Smooth muscle cell (in vitro differentiated cells): ENCODE data around the gene CDCP1. TPM values are rescaled to one million over a fixed set of nuclear protein-coding genes. Genes with fewer than 3 reads are reported as not detected.

Source experiments
- DNase-seq: peaks from one replicate; lab custom pipeline; 2025; ENCODE audit not compliant: unreplicated experiment; lab: John Stamatoyannopoulos, UW
- H2AFZ ChIP-seq: fragments of 200-600 bp; sonication (generic); 2 replicates; pipeline ENCODE4 v1.6.0; 2016; ENCODE audit warnings: antibody characterized with exemption, low read depth, mild to moderate bottlenecking
- H3F3A ChIP-seq: fragments of 200-600 bp; sonication (generic); 2 replicates; pipeline ENCODE4 v1.6.0; 2017; ENCODE audit warnings: antibody characterized with exemption, low read depth
- H3K27ac ChIP-seq: fragments of 200-600 bp; sonication (generic); 2 replicates; pipeline ENCODE4 v1.5.1; 2016; ENCODE audit warnings: low read depth, mild to moderate bottlenecking
- H3K27me3 ChIP-seq: fragments of 200-600 bp; sonication (generic); 2 replicates; pipeline ENCODE4 v1.6.1; 2016; ENCODE audit warnings: low read depth, mild to moderate bottlenecking
- H3K36me3 ChIP-seq: fragments of 200-600 bp; sonication (generic); 2 replicates; pipeline ENCODE4 v1.5.1; 2016; ENCODE audit warnings: low read depth
- H3K4me1 ChIP-seq: fragments of 200-600 bp; sonication (generic); 2 replicates; pipeline ENCODE4 v1.5.1; 2016; ENCODE audit warnings: low read depth
- H3K4me2 ChIP-seq: fragments of 200-600 bp; sonication (generic); 2 replicates; pipeline ENCODE4 v1.6.0; 2016; ENCODE audit warnings: mild to moderate bottlenecking
- H3K4me3 ChIP-seq: fragments of 200-600 bp; sonication (generic); 2 replicates; pipeline ENCODE4 v1.5.1; 2016; ENCODE audit warnings: mild to moderate bottlenecking
- H3K79me2 ChIP-seq: fragments of 200-600 bp; sonication (generic); 2 replicates; pipeline ENCODE4 v1.6.0; 2016; ENCODE audit warnings: low read depth, mild to moderate bottlenecking
- H3K9ac ChIP-seq: fragments of 200-600 bp; sonication (generic); 2 replicates; pipeline ENCODE4 v1.6.0; 2016; ENCODE audit warnings: low read depth
- H3K9me3 ChIP-seq: fragments of 200-600 bp; sonication (generic); replicated peaks from 2 replicates; pipeline ENCODE4 v1.5.1; 2016; ENCODE audit warnings: low read depth
- H4K20me1 ChIP-seq: fragments of 200-600 bp; sonication (generic); 2 replicates; pipeline ENCODE4 v1.6.0; 2016; ENCODE audit warnings: low read depth
- WGBS: methylation state at CpG from one replicate; pipeline ENCODE4 v1.1.7; 2016; ENCODE audit warnings: low lambda C conversion rate; 5-methylcytosine and 5-hydroxymethylcytosine counted together
- polyA plus RNA-seq: library from polyadenylated mRNA; unstranded; fragments of >200 nt; fragmentation: Nextera tagmentation; extraction: Ambion mirVana; gene quantifications from 2 replicates; pipeline ENCODE4 v1.2.1, GENCODE V29; 2016
- total RNA-seq: library from RNA; depleted of rRNA; stranded (reverse); fragments of >200 nt; gene quantifications from 2 replicates; pipeline ENCODE4 v1.2.3, GENCODE V29; 2014
- TF ChIP-seq, protein P1 (sequence below): fragments of 200-600 bp; sonication (generic); IDR thresholded peaks from 2 replicates; pipeline ENCODE4 v1.5.1; 2017; ENCODE audit warnings: borderline replicate concordance, mild to moderate bottlenecking, antibody characterized with exemption; ENCODE audit not compliant: insufficient read depth, poor library complexity, severe bottlenecking

CDCP1 gene
- total and polyA plus RNA-seq, 2 experiments from 2014 or later = 2.5 to 7.9 TPM

DNA sequence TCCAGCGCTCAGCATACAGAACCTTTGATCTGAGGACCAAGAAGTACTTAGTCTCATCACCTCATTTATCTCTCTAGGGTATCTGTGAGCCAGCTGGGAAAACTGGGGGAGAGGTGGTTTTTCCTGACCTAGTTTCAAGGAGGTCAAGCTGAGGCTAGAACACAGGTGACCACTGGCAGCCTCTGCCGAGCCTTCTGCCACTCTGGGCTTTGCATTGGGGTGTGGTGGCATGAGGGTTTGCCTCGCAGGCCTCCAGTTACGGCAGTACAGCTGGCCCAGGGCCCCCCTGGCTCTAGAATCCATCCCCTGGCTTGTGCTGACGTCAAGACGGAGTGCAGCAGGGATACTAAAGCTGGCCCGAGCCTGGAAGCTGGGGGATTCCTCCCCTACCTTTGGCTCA, 34.7 kb upstream of the CDCP1 start:
- H3K9me3 ChIP-seq = no peaks in the 10 kb centered on the region
- H4K20me1 ChIP-seq = no peaks in the 10 kb centered on the region
- H3K9ac ChIP-seq = no peak overlapping the region
- no peak overlapping the region for H3K4me2 ChIP-seq
- H3K27ac ChIP-seq = peak overlapping the region; percentile 63
- H3K4me1 ChIP-seq = peaks cover 10% of the 10 kb centered on the region
- no peaks in the 10 kb centered on the region for H3K36me3 ChIP-seq
- no peak overlapping the region for H3K4me3 ChIP-seq
- 65% methylated on average over 7 of the region's 7 CpGs for WGBS
- H3F3A ChIP-seq = peaks cover 5% of the 10 kb centered on the region
- H2AFZ ChIP-seq = no peak overlapping the region
- no peaks in the 10 kb centered on the region for H3K79me2 ChIP-seq
- TF ChIP-seq, protein P1, sequence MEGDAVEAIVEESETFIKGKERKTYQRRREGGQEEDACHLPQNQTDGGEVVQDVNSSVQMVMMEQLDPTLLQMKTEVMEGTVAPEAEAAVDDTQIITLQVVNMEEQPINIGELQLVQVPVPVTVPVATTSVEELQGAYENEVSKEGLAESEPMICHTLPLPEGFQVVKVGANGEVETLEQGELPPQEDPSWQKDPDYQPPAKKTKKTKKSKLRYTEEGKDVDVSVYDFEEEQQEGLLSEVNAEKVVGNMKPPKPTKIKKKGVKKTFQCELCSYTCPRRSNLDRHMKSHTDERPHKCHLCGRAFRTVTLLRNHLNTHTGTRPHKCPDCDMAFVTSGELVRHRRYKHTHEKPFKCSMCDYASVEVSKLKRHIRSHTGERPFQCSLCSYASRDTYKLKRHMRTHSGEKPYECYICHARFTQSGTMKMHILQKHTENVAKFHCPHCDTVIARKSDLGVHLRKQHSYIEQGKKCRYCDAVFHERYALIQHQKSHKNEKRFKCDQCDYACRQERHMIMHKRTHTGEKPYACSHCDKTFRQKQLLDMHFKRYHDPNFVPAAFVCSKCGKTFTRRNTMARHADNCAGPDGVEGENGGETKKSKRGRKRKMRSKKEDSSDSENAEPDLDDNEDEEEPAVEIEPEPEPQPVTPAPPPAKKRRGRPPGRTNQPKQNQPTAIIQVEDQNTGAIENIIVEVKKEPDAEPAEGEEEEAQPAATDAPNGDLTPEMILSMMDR = no peak
- DNase-seq = no peak
- H3K27me3 ChIP-seq = no peaks in the 10 kb centered on the region

DNA sequence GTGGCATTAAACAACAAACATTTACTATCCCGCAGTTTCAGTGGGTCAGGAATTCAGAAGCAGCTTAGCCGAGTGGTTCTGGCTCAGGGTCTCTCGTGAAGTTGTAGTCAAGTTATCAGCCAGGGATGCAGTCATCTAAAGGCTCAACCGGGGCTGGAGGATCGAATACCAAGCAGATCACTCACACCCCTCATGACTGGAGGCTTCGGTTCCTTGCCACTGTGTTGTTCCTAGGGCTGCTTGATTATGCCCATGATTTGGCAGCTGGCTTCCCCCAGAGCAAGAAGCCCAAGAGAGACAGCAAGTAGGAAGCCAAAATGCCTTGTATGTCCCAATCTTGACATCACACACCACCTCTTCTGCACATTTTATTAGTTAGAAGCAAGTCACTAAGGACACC, 33.9 kb upstream of the CDCP1 start:
- TF ChIP-seq, protein P1 = no peak
- peak overlapping the region; percentile 63 for H3K27ac ChIP-seq
- no peaks in the 10 kb centered on the region for H3K36me3 ChIP-seq
- no peak overlapping the region for H3K9ac ChIP-seq
- H3K9me3 ChIP-seq = no peaks in the 10 kb centered on the region
- DNase-seq = no peak
- H3K79me2 ChIP-seq = no peaks in the 10 kb centered on the region
- no peak overlapping the region for H2AFZ ChIP-seq
- H3K4me1 ChIP-seq = peaks cover 10% of the 10 kb centered on the region
- no peak overlapping the region for H3K4me2 ChIP-seq
- peaks cover 5% of the 10 kb centered on the region for H3F3A ChIP-seq
- WGBS = 16% methylated on average over 6 of the region's 6 CpGs
- H3K4me3 ChIP-seq = no peak overlapping the region
- no peaks in the 10 kb centered on the region for H3K27me3 ChIP-seq
- H4K20me1 ChIP-seq = no peaks in the 10 kb centered on the region

DNA sequence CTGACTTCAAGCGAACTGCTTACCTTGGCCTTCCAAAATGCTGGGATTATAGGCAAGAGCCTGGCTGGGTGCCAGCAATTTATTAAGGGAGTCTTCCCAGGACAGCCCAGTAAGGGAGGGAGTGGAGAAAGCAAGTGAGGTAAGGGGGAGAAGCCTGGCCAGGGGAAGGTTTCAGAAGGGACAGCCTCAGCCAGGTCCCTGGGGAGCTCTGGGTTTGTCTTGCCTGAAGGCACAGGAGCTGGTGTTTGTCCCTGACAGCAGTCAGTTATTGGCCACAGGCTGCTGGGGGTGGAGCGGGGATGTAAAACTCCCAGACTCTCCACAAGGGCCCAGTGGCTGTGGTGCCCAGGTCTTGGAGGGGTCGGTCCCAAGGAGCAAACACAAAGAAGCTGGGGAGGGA, 33.0 kb upstream of the CDCP1 start:
- TF ChIP-seq, protein P1 = no peak
- no peak overlapping the region for H2AFZ ChIP-seq

More for the DNA sequence above, 33.0 kb upstream of the CDCP1 start:
- H3K79me2 ChIP-seq = no peaks in the 10 kb centered on the region
- H4K20me1 ChIP-seq = no peaks in the 10 kb centered on the region
- peaks cover 5% of the 10 kb centered on the region for H3F3A ChIP-seq
- no peak overlapping the region for H3K4me2 ChIP-seq
- no peaks in the 10 kb centered on the region for H3K9me3 ChIP-seq
- H3K4me3 ChIP-seq = no peak overlapping the region
- no peaks in the 10 kb centered on the region for H3K36me3 ChIP-seq
- H3K27me3 ChIP-seq = no peaks in the 10 kb centered on the region
- H3K9ac ChIP-seq = no peak overlapping the region
- WGBS = 90% methylated on average over 3 of the region's 3 CpGs
- DNase-seq = no peak
- peaks cover 10% of the 10 kb centered on the region for H3K4me1 ChIP-seq
- no peak overlapping the region for H3K27ac ChIP-seq
